Measurements from ENCODE around the gene ZP3. TPM values are rescaled to one million over a fixed set of nuclear protein-coding genes. Genes with fewer than 3 reads are reported as not detected.
A peak's percentile ranks its signal among the peaks of the same experiment; 100 is the strongest.
"Not testable (repeated sequence)": the region's sequence is repeated elsewhere in the genome, so short reads cannot be mapped to it uniquely, and the experiment has no call there.

The ZP3 gene
- total RNA-seq, 2 experiments from 2014 or later = 0.48 to 2.0 TPM

DNA sequence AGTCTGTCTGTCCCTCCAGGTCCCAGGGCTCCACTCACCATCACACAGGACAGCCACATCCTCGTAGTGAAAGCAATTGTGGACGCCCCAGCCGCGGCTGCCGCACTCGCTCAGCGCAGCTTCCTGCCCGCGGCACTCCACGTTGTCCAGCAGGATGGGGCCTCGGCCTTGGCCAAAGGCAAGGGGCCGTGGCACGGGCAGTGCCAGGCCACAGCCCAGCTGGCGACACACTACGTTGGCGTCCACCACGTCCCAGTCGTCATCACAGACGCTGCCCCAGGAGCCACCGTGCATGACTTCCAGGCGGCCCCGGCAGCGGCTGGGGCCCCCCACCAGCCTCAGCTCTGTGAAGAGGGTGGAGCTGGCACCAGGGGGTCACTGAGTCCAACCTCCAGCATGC lies 24.5 kb upstream of the ZP3 start:
- Histone ChIP-seq H4K20me1 (ENCODE audit: insufficient read depth, low read length) (no peaks in the 10 kb centered on the region), H3K9me2 (ENCODE audit: insufficient read depth, low read length) (no peaks in the 10 kb centered on the region), H3K4me2 (ENCODE audit: low read length) (no peak overlapping the region), H3K4me3 (ENCODE audit: low read depth, low read length, poor library complexity, severe bottlenecking) (no peak overlapping the region), H3K9me3 (ENCODE audit: low read length) (no peaks in the 10 kb centered on the region), H3K36me3 (ENCODE audit: insufficient read depth, low read length) (no peaks in the 10 kb centered on the region), H3K27ac (ENCODE audit: low read depth, low read length, poor library complexity, severe bottlenecking) (no peak overlapping the region), H2AFZ (ENCODE audit: low read length) (no peak overlapping the region), H3K4me1 (ENCODE audit: insufficient read depth, low read length, poor library complexity, severe bottlenecking) (peaks cover 15% of the 10 kb centered on the region), H3K79me2 (ENCODE audit: insufficient read depth, low read depth, low read length) (no peaks in the 10 kb centered on the region)
- DNase-seq (ENCODE audit: low spot score) = no peak
- intact Hi-C loops (cut with micrococcal nuclease; ENCODE audit: unreplicated experiment) = no loop called here
- ChIA-PET POLR2A (no interaction called here), CTCF (ENCODE audit: unreplicated experiment) (no interaction called here)
- no TSS peak for BruUV-seq (replicated peaks)
- no peak for TF ChIP-seq EZH2phosphoT487 (IDR thresholded peaks at IDR 0.05; ENCODE audit: borderline replicate concordance, low read depth, low read length)
- TF ChIP-seq, protein P1, sequence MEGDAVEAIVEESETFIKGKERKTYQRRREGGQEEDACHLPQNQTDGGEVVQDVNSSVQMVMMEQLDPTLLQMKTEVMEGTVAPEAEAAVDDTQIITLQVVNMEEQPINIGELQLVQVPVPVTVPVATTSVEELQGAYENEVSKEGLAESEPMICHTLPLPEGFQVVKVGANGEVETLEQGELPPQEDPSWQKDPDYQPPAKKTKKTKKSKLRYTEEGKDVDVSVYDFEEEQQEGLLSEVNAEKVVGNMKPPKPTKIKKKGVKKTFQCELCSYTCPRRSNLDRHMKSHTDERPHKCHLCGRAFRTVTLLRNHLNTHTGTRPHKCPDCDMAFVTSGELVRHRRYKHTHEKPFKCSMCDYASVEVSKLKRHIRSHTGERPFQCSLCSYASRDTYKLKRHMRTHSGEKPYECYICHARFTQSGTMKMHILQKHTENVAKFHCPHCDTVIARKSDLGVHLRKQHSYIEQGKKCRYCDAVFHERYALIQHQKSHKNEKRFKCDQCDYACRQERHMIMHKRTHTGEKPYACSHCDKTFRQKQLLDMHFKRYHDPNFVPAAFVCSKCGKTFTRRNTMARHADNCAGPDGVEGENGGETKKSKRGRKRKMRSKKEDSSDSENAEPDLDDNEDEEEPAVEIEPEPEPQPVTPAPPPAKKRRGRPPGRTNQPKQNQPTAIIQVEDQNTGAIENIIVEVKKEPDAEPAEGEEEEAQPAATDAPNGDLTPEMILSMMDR (conservative IDR thresholded peaks at IDR 0.05; ENCODE audit: low read length) = no peak

DNA sequence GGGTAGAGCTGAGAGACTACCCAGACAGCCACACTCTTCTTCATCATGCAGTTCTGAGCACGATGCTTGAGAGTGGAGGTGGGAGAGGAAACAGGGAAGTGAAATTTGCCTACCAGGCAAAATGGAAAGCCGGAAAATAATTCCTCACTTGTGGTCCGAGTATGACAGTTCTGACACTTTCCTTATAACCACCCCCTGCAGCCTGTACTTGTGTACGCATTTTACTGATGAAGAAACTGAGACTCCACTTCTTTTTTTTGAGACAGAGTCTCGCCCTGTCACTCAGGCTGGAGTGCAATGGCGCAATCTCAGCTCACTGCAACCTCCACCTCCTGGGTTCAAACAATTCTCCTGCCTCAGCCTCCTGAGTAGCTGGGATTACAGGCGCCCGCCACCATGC lies 21.7 kb upstream of the ZP3 start:
- DNase-seq (ENCODE audit: low spot score); POLR2A ChIA-PET; CTCF ChIA-PET (ENCODE audit: unreplicated experiment); H3K36me3 ChIP-seq (ENCODE audit: insufficient read depth, low read length); BruUV-seq (replicated peaks); H4K20me1 ChIP-seq (ENCODE audit: insufficient read depth, low read length); intact Hi-C loops (cut with micrococcal nuclease; ENCODE audit: unreplicated experiment); H3K9me2 ChIP-seq (ENCODE audit: insufficient read depth, low read length); H3K79me2 ChIP-seq (ENCODE audit: insufficient read depth, low read depth, low read length); H3K9me3 ChIP-seq (ENCODE audit: low read length); H3K27ac ChIP-seq (ENCODE audit: low read depth, low read length, poor library complexity, severe bottlenecking); H3K4me2 ChIP-seq (ENCODE audit: low read length); H3K4me3 ChIP-seq (ENCODE audit: low read depth, low read length, poor library complexity, severe bottlenecking); H2AFZ ChIP-seq (ENCODE audit: low read length); H3K4me1 ChIP-seq (ENCODE audit: insufficient read depth, low read length, poor library complexity, severe bottlenecking): not testable (repeated sequence)

DNA sequence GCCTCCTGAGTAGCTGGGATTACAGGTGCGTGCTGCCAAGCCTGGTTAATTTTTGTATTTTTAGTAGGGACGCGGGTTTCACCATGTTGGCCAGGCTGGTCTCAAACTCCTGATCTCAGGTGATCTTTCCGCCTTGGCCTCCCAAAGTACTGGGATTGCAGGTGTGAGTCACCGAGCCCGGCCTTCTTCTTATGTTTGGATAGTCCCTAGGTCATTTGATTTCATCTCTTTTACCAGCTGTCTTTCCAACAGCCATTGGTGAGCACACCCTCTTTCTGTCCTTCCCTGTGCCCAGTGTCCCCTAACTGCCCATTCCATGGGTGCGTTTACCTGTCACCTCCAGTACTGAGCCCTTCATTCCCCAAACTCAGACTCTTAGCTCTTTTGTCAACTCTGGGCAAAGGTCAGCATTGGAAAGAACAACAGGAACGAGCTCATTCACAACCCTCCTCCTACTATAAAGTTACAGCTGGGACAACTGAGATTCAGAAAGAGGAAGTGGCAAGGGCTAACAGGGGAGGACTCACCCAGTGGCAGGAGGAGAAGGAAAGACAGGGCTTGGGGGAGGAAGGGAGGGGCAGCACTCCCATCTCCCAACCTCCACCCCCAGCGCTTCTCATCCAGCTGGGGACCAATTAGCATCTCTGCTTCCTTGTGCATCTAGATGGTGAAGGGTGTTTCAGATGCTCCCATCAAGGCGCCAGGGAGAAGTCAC lies 20.8 kb upstream of the ZP3 start:
- H3K4me2 ChIP-seq (ENCODE audit: low read length) = no peak overlapping the region
- CTCF ChIA-PET (ENCODE audit: unreplicated experiment) = interaction anchor here (0.6 kb wide), 1 partner anchor 39 kb away, joined by 3 read pairs; no protein-coding TSS in a partner anchor

More for the DNA sequence above, 20.8 kb upstream of the ZP3 start:
- no peak overlapping the region for H3K27ac ChIP-seq (ENCODE audit: low read depth, low read length, poor library complexity, severe bottlenecking)
- no peaks in the 10 kb centered on the region for H3K9me3 ChIP-seq (ENCODE audit: low read length)
- H3K4me1 ChIP-seq (ENCODE audit: insufficient read depth, low read length, poor library complexity, severe bottlenecking) = peaks cover 5% of the 10 kb centered on the region
- DNase-seq (ENCODE audit: low spot score) = peak; percentile 23
- no peaks in the 10 kb centered on the region for H3K36me3 ChIP-seq (ENCODE audit: insufficient read depth, low read length)
- H3K4me3 ChIP-seq (ENCODE audit: low read depth, low read length, poor library complexity, severe bottlenecking) = no peak overlapping the region
- no peaks in the 10 kb centered on the region for H3K79me2 ChIP-seq (ENCODE audit: insufficient read depth, low read depth, low read length)
- no peaks in the 10 kb centered on the region for H4K20me1 ChIP-seq (ENCODE audit: insufficient read depth, low read length)
- BruUV-seq (replicated peaks) = no TSS peak
- H2AFZ ChIP-seq (ENCODE audit: low read length) = no peak overlapping the region
- no peak for TF ChIP-seq EZH2phosphoT487 (IDR thresholded peaks at IDR 0.05; ENCODE audit: borderline replicate concordance, low read depth, low read length)
- TF ChIP-seq, protein P1 (conservative IDR thresholded peaks at IDR 0.05; ENCODE audit: low read length) = no peak
- POLR2A ChIA-PET = interaction anchor here (0.8 kb wide), 1 partner anchor 15 kb away, joined by 4 read pairs; no protein-coding TSS in a partner anchor
- H3K9me2 ChIP-seq (ENCODE audit: insufficient read depth, low read length) = no peaks in the 10 kb centered on the region
- intact Hi-C loops (cut with micrococcal nuclease; ENCODE audit: unreplicated experiment) = no loop called here

Data from OCI-LY7 (cell line).